GM06990 (cell line): ENCODE results near the gene PTPRT.

ENCODE experiments used
- DNase-seq: peaks from one replicate; pipeline ENCODE4 v3.0.0-alpha.2; 2011; ENCODE audit not compliant: insufficient read length; ENCODE audit errors: extremely low read depth
- H3K27me3 ChIP-seq: replicated peaks from 2 replicates; pipeline ENCODE4 v1.6.0; 2011; ENCODE audit warnings: low read length; ENCODE audit not compliant: control insufficient read depth, insufficient read depth
- H3K36me3 ChIP-seq: 2 replicates; pipeline ENCODE4 v1.5.1; 2011; ENCODE audit warnings: low read length; ENCODE audit not compliant: control insufficient read depth, insufficient read depth
- H3K4me3 ChIP-seq: replicated peaks from 2 replicates; pipeline ENCODE4 v1.5.1; 2011; ENCODE audit warnings: low read depth, mild to moderate bottlenecking, control low read depth, low read length
- CTCF ChIP-seq: IDR thresholded peaks from 2 replicates; pipeline ENCODE4 v1.5.1; 2011; ENCODE audit warnings: low read length, control low read depth, mild to moderate bottlenecking, inconsistent platforms; ENCODE audit not compliant: insufficient read depth, poor library complexity, severe bottlenecking

Gene PTPRT

GRCh38 chr20:42656130-42656529 lies 533.6 kb downstream of the PTPRT start:
- H3K4me3 ChIP-seq: no peak overlapping the region
- no peak for DNase-seq
- no peak for TF ChIP-seq CTCF
- no peaks in the 10 kb centered on the region for H3K27me3 ChIP-seq
- no peaks in the 10 kb centered on the region for H3K36me3 ChIP-seq

GRCh38 chr20:42652266-42652665 lies 537.4 kb downstream of the PTPRT start:
- H3K36me3 ChIP-seq: no peaks in the 10 kb centered on the region
- no peak for TF ChIP-seq CTCF
- DNase-seq: no peak
- H3K27me3 ChIP-seq: no peaks in the 10 kb centered on the region
- H3K4me3 ChIP-seq: no peak overlapping the region

GRCh38 chr20:42650191-42650746 lies 539.4 kb downstream of the PTPRT start:
- Histone ChIP-seq H3K36me3 (no peaks in the 10 kb centered on the region), H3K27me3 (no peaks in the 10 kb centered on the region), H3K4me3 (no peak overlapping the region)
- DNase-seq: no peak
- TF ChIP-seq CTCF: no peak

GRCh38 chr20:42649748-42650147 lies 540.0 kb downstream of the PTPRT start:
- H3K4me3 ChIP-seq: no peak overlapping the region
- no peaks in the 10 kb centered on the region for H3K36me3 ChIP-seq
- TF ChIP-seq CTCF: no peak
- no peak for DNase-seq
- no peaks in the 10 kb centered on the region for H3K27me3 ChIP-seq

GRCh38 chr20:42646250-42646649 lies 543.5 kb downstream of the PTPRT start:
- Histone ChIP-seq H3K36me3 (no peaks in the 10 kb centered on the region), H3K4me3 (no peak overlapping the region), H3K27me3 (no peaks in the 10 kb centered on the region)
- no peak for TF ChIP-seq CTCF
- no peak for DNase-seq

- no peak overlapping the region for H3K4me3 ChIP-seq
- no peak for DNase-seq
- TF ChIP-seq CTCF: no peak
Measured at GRCh38 chr20:42641886-42642285, 547.8 kb downstream of the PTPRT start.

More at GRCh38 chr20:42641886-42642285, 547.8 kb downstream of the PTPRT start:
- no peaks in the 10 kb centered on the region for H3K27me3 ChIP-seq
- H3K36me3 ChIP-seq: no peaks in the 10 kb centered on the region
